Stomach smooth muscle (tissue), 2 donors: ENCODE results near the gene SCP2D1.
"Not testable (repeated sequence)": the region's sequence is repeated elsewhere in the genome, so short reads cannot be mapped to it uniquely, and the experiment has no call there.

Experiments used
- H3K27ac ChIP-seq: one replicate; pipeline ENCODE4 v1.7.0; 2013; ENCODE audit warnings: mild to moderate bottlenecking, low read length, inconsistent platforms
- H3K27me3 ChIP-seq, 2 donors: one replicate each; pipeline ENCODE4 v1.7.0; 2013; ENCODE audit warnings: low read length in 2 of 2; ENCODE audit not compliant: insufficient read depth in 2 of 2, control insufficient read depth in 1 of 2
- H3K36me3 ChIP-seq, 2 donors: one replicate each; pipeline ENCODE4 v1.7.0; 2013; ENCODE audit warnings: low read length in 2 of 2; ENCODE audit not compliant: control insufficient read depth in 2 of 2, insufficient read depth in 2 of 2
- H3K4me1 ChIP-seq: one replicate; pipeline ENCODE4 v1.7.0; 2013; ENCODE audit warnings: low read length; ENCODE audit not compliant: control insufficient read depth, insufficient read depth
- H3K4me3 ChIP-seq, 2 donors: one replicate each; pipeline ENCODE4 v1.7.0; 2013; ENCODE audit warnings: low read length in 2 of 2
- H3K9ac ChIP-seq, 2 donors: one replicate each; pipeline ENCODE4 v1.7.0; 2013; ENCODE audit warnings: low read length in 2 of 2, mild to moderate bottlenecking in 1 of 2
- H3K9me3 ChIP-seq, 2 donors: one replicate each; pipeline ENCODE4 v1.7.0; 2013; ENCODE audit warnings: low read length in 2 of 2; ENCODE audit not compliant: control insufficient read depth in 2 of 2
- donor health status: healthy.
- donor health status: Pancreatic carcinoma.

The SCP2D1 gene

DNA sequence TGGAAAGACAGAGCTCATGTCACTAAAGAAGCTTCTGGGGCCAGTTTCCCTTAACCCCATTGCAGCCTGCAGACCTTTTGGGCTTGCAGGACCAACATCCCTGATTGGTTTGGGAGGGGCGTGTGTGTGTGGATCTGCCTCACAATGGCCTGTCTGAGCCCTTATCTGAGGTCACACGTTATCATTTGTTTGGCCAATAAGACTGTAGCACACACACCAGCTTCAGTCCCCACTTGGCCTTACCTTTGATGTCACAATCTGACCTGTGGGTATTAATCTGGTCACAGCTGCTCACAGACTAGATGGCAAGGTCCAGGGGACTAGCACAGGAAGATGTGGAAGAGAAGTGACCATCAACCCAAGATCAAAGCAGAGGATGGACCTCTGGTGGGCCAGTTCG is at the start of gene SCP2D1:
Gene SCP2D1 (plus strand): TSS at position 301 of the 400 bp plus-strand sequence. CDS start 33 bp downstream, at position 334.
- peaks cover 0 to 2% of the 10 kb centered on the region in 2 donors for H3K27me3 ChIP-seq
- no peaks in the 10 kb centered on the region for H3K4me1 ChIP-seq
- H3K36me3 ChIP-seq: no peaks in the 10 kb centered on the region
- no peak within 1 kb of the TSS for H3K9ac ChIP-seq
- no peaks in the 10 kb centered on the region for H3K9me3 ChIP-seq
- no peak within 1 kb of the TSS for H3K27ac ChIP-seq
- no peak within 1 kb of the TSS for H3K4me3 ChIP-seq

DNA sequence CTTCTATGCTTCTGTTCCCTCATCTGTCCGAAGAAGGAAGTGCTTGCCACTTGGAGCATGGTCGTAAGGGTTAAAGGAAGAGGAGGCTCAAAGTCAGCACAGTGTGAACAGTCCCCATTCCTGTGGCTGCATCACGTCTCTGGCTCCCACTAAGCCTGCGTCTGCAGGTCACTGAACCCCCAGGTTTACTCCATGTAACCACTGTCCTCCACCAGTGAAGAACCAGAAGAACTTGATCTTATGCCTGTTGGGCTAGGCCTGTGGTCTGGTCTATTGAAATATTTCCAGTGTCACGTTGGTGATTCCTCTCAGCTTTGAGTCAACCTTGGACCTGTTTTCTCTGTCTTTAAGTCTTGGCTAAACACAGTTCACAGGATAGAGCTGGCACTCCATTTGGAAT is 45.9 kb upstream of the SCP2D1 start:
- Histone ChIP-seq H3K27me3 (no peaks in the 10 kb centered on the region), H3K4me1 (no peaks in the 10 kb centered on the region), H3K9ac (no peak overlapping the region), H3K36me3 (peaks cover 2% of the 10 kb centered on the region in 2 donors), H3K27ac (no peak overlapping the region), H3K4me3 (no peak overlapping the region), H3K9me3 (no peaks in the 10 kb centered on the region)

DNA sequence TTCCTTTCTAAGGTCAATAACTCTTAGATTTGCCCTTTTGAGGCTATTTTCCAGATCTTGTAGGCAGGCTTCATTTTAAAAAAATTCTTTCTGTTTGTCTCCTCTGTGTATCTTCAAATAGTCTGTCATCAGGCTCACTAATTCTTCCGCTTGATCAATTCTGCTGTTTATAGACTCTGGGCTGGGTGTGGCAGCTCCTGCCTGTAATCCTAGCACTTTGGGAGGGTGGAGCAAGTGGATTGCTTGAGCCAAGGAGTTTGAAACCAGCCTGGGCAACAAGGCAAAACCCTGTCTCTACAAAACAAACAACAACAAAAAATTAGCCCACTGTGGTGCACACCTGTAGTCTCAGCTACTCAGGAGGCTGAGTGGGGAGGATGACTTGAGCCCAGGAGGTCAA is 40.0 kb upstream of the SCP2D1 start:
- Histone ChIP-seq H3K27me3 (no peaks in the 10 kb centered on the region), H3K9ac (no peak overlapping the region), H3K27ac (no peak overlapping the region), H3K4me3 (no peak overlapping the region), H3K9me3 (no peaks in the 10 kb centered on the region), H3K36me3 (no peaks in the 10 kb centered on the region), H3K4me1 (no peaks in the 10 kb centered on the region)

DNA sequence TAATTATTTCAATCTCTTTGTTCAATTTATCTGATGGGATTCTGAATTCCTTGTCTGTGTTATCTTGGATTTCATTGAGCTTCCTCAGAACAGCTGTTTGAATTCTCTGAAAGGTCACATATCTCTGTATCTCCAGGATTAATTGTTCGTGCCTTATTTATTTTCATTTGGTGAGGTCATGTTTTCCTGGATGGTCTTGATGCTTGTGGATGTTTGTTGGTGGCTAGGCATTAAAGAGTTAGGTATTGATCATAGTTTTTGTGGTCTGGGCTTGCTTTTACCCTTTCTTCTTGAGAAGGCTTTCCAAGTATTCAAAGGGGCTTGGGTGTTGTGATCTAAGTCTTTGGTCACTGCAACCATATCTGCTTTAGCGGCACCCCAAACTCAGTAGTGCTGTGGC is 39.4 kb upstream of the SCP2D1 start:
- Histone ChIP-seq H3K9me3 (no peaks in the 10 kb centered on the region), H3K4me3 (no peak overlapping the region)

DNA sequence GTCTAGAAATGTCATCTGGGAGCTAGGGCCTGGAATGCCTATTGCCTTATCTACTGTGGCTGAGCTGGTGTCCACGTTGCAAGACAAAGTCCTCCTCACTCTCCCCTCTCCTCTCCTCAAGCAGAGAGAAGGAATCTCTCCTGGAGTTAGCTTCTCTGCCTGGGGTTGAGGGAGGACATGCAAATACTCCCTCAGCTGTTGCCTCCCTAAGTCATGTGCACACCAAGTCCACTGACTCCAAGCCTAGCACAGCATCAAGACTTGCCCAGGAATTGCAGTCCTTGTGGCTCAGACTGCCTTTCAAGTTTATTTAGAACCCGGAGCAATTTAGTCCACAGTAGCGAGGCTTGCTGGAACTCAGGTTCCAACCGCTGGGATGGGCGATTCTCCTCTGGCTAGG is 38.0 kb upstream of the SCP2D1 start:
- Histone ChIP-seq H3K27ac (no peak overlapping the region), H3K4me1 (no peaks in the 10 kb centered on the region), H3K9ac (no peak overlapping the region), H3K27me3 (no peaks in the 10 kb centered on the region), H3K9me3 (no peaks in the 10 kb centered on the region), H3K36me3 (no peaks in the 10 kb centered on the region), H3K4me3 (no peak overlapping the region)

More for the DNA sequence above, 39.4 kb upstream of the SCP2D1 start:
- Histone ChIP-seq H3K27ac (no peak overlapping the region), H3K36me3 (no peaks in the 10 kb centered on the region), H3K4me1 (no peaks in the 10 kb centered on the region), H3K9ac (no peak overlapping the region), H3K27me3 (no peaks in the 10 kb centered on the region)

DNA sequence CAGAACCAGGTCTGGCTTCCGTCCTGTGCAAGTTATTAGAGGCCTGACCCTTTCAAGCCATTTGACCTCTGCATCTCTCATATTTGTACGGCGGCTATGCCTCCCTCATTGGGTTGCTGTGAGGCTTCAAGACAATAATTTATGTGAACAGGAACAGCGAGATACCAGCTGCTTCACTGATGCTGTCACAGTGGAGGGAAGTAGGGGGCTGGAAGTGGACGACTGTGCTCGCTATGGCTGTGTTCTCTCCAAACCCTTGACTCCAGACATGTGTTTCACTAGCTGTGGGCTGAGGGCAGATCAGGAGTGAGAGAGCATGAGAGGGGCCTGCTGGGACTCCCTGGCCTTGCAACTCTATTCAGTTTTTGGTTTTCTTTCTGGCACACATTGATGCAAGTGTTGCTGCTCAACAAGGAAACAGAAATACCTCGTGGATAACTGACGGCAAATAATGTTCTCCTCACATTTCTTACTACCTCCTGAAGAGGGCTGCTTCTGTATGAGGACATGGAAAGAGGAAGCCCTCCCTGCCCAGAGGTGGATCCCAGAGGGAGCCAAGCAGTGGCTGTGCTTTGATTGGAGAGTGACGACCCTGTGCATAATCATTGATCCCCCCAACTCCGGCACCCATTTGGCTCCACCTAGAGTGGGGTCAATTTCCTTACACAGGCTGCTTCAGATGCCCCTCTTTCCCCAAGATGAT is 34.7 kb upstream of the SCP2D1 start:
- Histone ChIP-seq H3K27me3 (no peaks in the 10 kb centered on the region), H3K27ac (no peak overlapping the region), H3K4me1 (no peaks in the 10 kb centered on the region), H3K9ac (no peak overlapping the region), H3K36me3 (no peaks in the 10 kb centered on the region), H3K4me3 (no peak overlapping the region), H3K9me3 (no peaks in the 10 kb centered on the region)

DNA sequence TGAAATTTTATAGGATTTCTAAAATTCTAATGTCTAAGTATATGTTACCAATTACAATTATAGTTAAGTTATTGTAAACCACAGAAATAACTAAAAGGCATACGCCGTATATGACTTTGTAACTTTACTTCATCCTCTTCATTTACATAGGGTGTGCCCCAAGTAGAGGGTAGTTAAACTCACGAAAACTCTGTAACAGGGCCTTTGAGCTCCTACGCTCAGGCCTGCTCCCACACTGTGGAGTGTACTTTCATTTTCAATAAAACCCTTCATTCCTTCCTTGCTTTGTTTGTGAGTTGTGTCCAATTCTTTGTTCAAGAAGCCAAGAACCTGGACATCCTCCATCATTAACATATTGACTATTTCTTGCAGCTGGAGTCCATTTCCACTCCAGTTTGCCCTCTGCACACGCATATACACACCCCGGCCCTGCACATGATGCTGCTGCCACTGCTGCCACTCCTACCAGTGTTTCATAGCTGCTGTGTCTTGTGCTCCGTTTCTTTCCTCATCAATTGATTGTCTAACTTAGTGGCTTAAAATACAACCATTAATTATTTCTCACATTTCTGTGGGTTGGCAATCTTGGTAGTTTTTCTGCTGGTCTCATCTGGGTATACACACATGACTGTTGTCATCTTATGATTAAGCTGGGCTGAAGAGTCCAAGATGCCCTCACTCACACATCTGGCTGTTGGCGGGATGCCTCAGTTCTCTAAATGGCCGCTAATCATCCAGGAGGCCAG is 33.0 kb upstream of the SCP2D1 start:
- no peak overlapping the region for H3K27ac ChIP-seq
- H3K9ac ChIP-seq: no peak overlapping the region
- H3K36me3 ChIP-seq: no peaks in the 10 kb centered on the region
- no peaks in the 10 kb centered on the region for H3K4me1 ChIP-seq
- no peaks in the 10 kb centered on the region for H3K27me3 ChIP-seq
- no peaks in the 10 kb centered on the region for H3K9me3 ChIP-seq
- H3K4me3 ChIP-seq: no peak overlapping the region

DNA sequence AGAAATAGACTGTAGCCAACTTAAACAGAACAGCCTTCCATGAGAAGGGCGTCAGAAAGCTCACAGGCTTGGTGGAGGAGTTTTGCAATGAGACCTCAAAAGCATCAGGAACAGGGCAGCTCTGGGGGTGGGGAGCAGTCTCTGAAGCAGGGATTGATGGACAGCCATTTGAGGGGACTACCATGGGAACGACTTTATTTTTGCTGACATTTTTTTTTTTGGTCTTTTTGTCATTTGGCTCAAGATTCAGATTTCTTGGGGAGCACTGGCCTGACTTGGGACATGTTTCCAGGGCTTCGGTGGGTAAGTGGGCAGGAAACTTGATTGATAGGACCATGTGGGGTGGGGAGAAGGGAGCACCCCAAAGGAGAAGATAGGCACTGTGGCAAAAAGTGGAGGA is 32.1 kb upstream of the SCP2D1 start:
- Histone ChIP-seq H3K36me3 (no peaks in the 10 kb centered on the region), H3K4me3 (no peak overlapping the region), H3K9me3 (no peaks in the 10 kb centered on the region), H3K27me3 (no peaks in the 10 kb centered on the region), H3K27ac (no peak overlapping the region), H3K4me1 (no peaks in the 10 kb centered on the region), H3K9ac (no peak overlapping the region)

DNA sequence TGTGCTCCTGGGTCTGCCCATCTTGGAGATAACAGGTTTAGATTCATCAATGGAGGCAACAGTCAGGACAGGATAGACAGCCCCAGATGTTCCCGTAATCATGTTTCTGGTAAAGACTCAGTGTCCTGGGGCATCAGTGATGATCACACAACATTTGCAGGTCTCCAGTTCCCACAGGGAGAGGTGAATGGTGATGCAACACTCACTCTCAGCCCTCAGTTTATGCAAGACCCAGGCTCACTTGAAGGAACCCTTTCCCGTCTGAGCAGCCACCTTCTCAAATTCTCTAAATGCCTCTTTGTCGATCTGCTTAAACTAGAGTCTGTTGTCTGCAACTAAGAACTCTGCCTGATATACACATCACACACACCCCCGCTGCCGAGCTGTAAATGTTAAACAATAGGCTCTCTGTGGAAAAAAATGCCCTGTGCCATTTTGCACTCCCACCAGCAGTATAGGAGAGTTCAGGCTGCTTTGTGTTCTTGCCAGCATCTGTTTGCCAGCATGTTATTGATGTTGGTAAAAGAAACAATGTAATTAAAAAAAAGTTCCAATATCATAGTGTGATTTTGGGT is 30.1 kb upstream of the SCP2D1 start:
- H3K27ac ChIP-seq: no peak overlapping the region
- no peaks in the 10 kb centered on the region for H3K9me3 ChIP-seq

DNA sequence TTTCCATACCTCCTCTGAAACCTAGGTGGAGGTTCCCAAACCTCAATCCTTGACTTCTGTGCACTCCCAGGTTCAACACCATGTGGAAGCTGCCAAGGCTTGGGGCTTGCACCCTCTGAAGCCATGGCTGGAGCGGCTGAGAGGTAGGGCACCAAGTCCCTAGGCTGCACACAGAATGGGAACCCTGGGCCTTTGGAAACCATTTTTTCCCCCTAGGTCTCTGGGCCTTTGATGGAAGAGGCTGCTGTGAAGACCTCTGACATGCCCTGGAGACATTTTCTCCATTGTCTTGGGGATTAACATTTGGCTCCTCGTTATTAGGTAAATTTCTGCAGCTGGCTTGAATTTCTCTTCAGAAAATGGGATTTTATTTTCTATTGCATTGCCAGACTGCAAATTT is 26.5 kb upstream of the SCP2D1 start:
- not testable (repeated sequence) for H3K9me3 ChIP-seq, H3K27me3 ChIP-seq, H3K27ac ChIP-seq, H3K36me3 ChIP-seq, H3K9ac ChIP-seq, H3K4me1 ChIP-seq, H3K4me3 ChIP-seq

More for the DNA sequence above, 30.1 kb upstream of the SCP2D1 start:
- no peak overlapping the region for H3K4me3 ChIP-seq
- H3K27me3 ChIP-seq: no peaks in the 10 kb centered on the region
- H3K9ac ChIP-seq: no peak overlapping the region
- H3K4me1 ChIP-seq: no peaks in the 10 kb centered on the region
- H3K36me3 ChIP-seq: no peaks in the 10 kb centered on the region

DNA sequence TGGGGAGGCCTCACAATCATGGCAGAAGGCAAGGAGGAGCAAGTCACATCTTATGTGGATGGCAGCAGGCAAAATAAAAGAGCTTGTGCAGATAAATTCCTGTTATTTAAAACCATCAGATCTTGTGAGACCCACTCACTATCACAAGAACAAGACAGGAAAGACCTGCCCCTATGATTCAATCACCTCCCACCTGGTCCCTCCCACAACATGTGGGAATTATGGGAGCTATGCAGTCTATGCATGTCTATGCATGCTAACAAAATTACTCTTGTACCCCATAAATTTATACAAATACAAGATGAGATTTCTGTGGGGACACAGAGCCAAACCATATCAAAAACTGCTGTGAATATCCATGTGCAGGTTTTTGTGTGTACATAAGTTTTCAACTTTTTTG is 25.6 kb upstream of the SCP2D1 start:
- H3K4me3 ChIP-seq: no peak overlapping the region
- no peaks in the 10 kb centered on the region for H3K36me3 ChIP-seq

More for the DNA sequence above, 25.6 kb upstream of the SCP2D1 start:
- Histone ChIP-seq H3K4me1 (no peaks in the 10 kb centered on the region), H3K27me3 (no peaks in the 10 kb centered on the region), H3K27ac (no peak overlapping the region), H3K9me3 (no peaks in the 10 kb centered on the region), H3K9ac (no peak overlapping the region)
